Measurements from ENCODE around the gene STX10.
A peak's percentile ranks its signal among the peaks of the same experiment; 100 is the strongest.

STX10 gene

GRCh38 chr19:13149173-13149627 is 975 bp downstream of the STX10 start:
- DNase-seq: peak in 2 of 56 donors; percentile 30 to 39

GRCh38 chr19:13146763-13147563 is 3.2 kb downstream of the STX10 start:
- no peak for DNase-seq

- no peak for DNase-seq
Observed at GRCh38 chr19:13139633-13140311, 10.4 kb downstream of the STX10 start.

GRCh38 chr19:13138916-13139198 is 11.3 kb downstream of the STX10 start:
- DNase-seq: no peak

- no peak for DNase-seq
Observed at GRCh38 chr19:13138171-13138915, 11.8 kb downstream of the STX10 start.

- no peak for DNase-seq
Observed at GRCh38 chr19:13137290-13137794, 12.8 kb downstream of the STX10 start.

GRCh38 chr19:13135068-13136062 is 14.8 kb downstream of the STX10 start:
- DNase-seq: no peak

GRCh38 chr19:13134626-13135025 is 15.5 kb downstream of the STX10 start:
- no peak for DNase-seq

GRCh38 chr19:13133241-13133870 is 16.8 kb downstream of the STX10 start:
- peak in 13 of 56 donors; percentile 3 to 38 (median 18) for DNase-seq

GRCh38 chr19:13132471-13133180 is 17.5 kb downstream of the STX10 start:
- DNase-seq: no peak

- no peak for DNase-seq
Observed at GRCh38 chr19:13130886-13131490, 19.2 kb downstream of the STX10 start.

- no peak for DNase-seq
Observed at GRCh38 chr19:13129384-13129783, 20.8 kb downstream of the STX10 start.

- no peak for DNase-seq
Observed at GRCh38 chr19:13128583-13128982, 21.6 kb downstream of the STX10 start.

- no peak for DNase-seq
Observed at GRCh38 chr19:13127811-13128575, 22.2 kb downstream of the STX10 start.

- DNase-seq: no peak
Observed at GRCh38 chr19:13127051-13127450, 23.1 kb downstream of the STX10 start.

- DNase-seq: peak in 10 of 56 donors; percentile 5 to 46 (median 18)
Observed at GRCh38 chr19:13122980-13123957, 26.9 kb downstream of the STX10 start.

GRCh38 chr19:13122275-13122878 is 27.8 kb downstream of the STX10 start:
- no peak for DNase-seq
